Upper lobe of right lung (tissue), 1 donor: ENCODE data around the gene MORN5. TPM values are rescaled to one million over a fixed set of nuclear protein-coding genes. Genes with fewer than 3 reads are reported as not detected.
A peak's percentile ranks its signal among the peaks of the same experiment; 100 is the strongest.

Experiments
- ATAC-seq: fragments of 200-7000 bp; cut with Tn5 transposase; one replicate; pipeline ENCODE4 v1.9.1; 2020; ENCODE audit warnings: mild to moderate bottlenecking, moderate library complexity
- DNase-seq: peaks from one replicate; pipeline ENCODE4 v3.0.0-alpha.2; 2020
- H3K27ac ChIP-seq: fragments of 200-600 bp; one replicate; pipeline ENCODE4 v1.8.0; 2022
- H3K27me3 ChIP-seq: fragments of 200-600 bp; one replicate; pipeline ENCODE4 v1.8.0; 2022; ENCODE audit warnings: mild to moderate bottlenecking
- H3K36me3 ChIP-seq: fragments of 200-600 bp; one replicate; pipeline ENCODE4 v1.8.0; 2022
- H3K4me1 ChIP-seq: fragments of 200-600 bp; one replicate; pipeline ENCODE4 v1.8.0; 2022
- H3K4me3 ChIP-seq: fragments of 200-600 bp; one replicate; pipeline ENCODE4 v1.8.0; 2022; ENCODE audit warnings: mild to moderate bottlenecking
- H3K9me3 ChIP-seq: fragments of 200-600 bp; one replicate; pipeline ENCODE4 v1.8.0; 2022
- CTCF ChIP-seq: fragments of 200-600 bp; IDR thresholded peaks from one replicate; pipeline ENCODE4 v1.8.0; 2022; ENCODE audit warnings: antibody characterized with exemption
- intact Hi-C: fragments of 100-400 bp; cut with DNase I; formaldehyde crosslinking; loops from one replicate; pipeline ENCODE4 v1.11.0; 2022
- total RNA-seq: library from RNA; stranded (reverse); fragmentation: NEBNext Ultra II Directional; extraction: Animal tissue kit (Norgen Biotek cat#: 25700); gene quantifications from one replicate; pipeline ENCODE4 v1.2.1, GENCODE V29; 2021
- donor health status: DM: no; HTN: yes; CAD: no; lungs with severe emphysema.

The MORN5 gene
- total RNA-seq, 1 donor from 2014 or later: not detected

DNA sequence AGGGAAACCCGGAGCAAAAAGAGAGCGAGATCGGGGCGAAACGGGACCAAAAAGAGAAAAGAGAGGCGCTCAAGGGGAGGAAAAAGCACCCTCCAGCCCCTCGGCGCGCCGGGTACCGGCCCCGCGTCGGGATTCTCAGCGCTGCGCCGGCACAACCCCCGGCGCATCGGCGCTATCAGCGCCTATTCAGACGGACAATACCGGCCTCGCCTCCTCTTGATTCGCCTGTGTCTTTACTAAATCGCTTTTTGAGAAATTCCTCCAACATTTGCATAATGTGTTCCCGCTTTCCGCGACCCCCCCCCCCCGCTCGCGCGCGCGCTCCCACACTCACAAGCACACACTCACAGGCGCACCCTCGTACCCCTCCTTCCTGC, 68.5 kb downstream of the MORN5 start:
- DNase-seq (no peak), ATAC-seq (no peak)
- TF ChIP-seq CTCF: no peak
- intact Hi-C loops: no loop called here
- Histone ChIP-seq H3K9me3 (no peaks in the 10 kb centered on the region), H3K4me3 (peak overlapping the region; percentile 45), H3K4me1 (peaks cover 13% of the 10 kb centered on the region), H3K27ac (no peak overlapping the region), H3K36me3 (no peaks in the 10 kb centered on the region), H3K27me3 (peaks cover 63% of the 10 kb centered on the region)

GRCh38 chr9:122228568-122229484, 69.1 kb downstream of the MORN5 start, which contains the start of gene LHX6:
TSS of gene LHX6 (minus strand) at chr9:122228957. CDS start at chr9:122228740, 217 bp downstream.
- Histone ChIP-seq H3K27me3 (peaks cover 62% of the 10 kb centered on the region), H3K9me3 (no peaks in the 10 kb centered on the region), H3K4me1 (peaks cover 13% of the 10 kb centered on the region), H3K4me3 (peak within 1 kb of the TSS; percentile 45), H3K27ac (no peak within 1 kb of the TSS), H3K36me3 (no peaks in the 10 kb centered on the region)
- intact Hi-C loops: no loop called here
- peak; percentile 35 for ATAC-seq
- no peak for TF ChIP-seq CTCF
- DNase-seq: no peak

DNA sequence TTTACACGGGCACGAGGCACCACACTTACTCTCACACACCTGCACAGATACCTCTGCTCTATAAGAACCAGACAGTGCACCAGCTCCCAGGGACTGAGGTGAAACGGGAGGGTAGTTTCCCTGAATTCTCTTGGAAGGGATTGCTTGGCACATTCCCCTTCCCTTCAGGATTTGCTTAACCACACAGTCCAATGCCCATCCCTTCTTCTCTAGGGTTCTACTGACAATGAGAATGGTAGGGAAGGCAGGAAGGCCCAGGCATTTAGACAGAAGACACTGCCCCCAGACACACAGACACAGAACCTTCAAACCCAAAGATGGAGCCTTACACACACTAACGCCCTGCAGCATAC, 69.8 kb downstream of the MORN5 start:
- Histone ChIP-seq H3K27ac (no peak overlapping the region), H3K4me3 (no peak overlapping the region), H3K27me3 (peaks cover 56% of the 10 kb centered on the region), H3K4me1 (peaks cover 13% of the 10 kb centered on the region), H3K36me3 (no peaks in the 10 kb centered on the region), H3K9me3 (no peaks in the 10 kb centered on the region)
- DNase-seq: no peak
- no peak for TF ChIP-seq CTCF
- ATAC-seq: no peak
- intact Hi-C loops: no loop called here

- Histone ChIP-seq H3K4me1 (peaks cover 7% of the 10 kb centered on the region), H3K27ac (no peak overlapping the region), H3K9me3 (no peaks in the 10 kb centered on the region), H3K36me3 (no peaks in the 10 kb centered on the region), H3K27me3 (peaks cover 23% of the 10 kb centered on the region), H3K4me3 (no peak overlapping the region)
- ATAC-seq (no peak), DNase-seq (no peak)
- intact Hi-C loops: no loop called here
- TF ChIP-seq CTCF: no peak
These were observed 73.1 kb downstream of the MORN5 start for GRCh38 chr9:122232796-122233306.

DNA sequence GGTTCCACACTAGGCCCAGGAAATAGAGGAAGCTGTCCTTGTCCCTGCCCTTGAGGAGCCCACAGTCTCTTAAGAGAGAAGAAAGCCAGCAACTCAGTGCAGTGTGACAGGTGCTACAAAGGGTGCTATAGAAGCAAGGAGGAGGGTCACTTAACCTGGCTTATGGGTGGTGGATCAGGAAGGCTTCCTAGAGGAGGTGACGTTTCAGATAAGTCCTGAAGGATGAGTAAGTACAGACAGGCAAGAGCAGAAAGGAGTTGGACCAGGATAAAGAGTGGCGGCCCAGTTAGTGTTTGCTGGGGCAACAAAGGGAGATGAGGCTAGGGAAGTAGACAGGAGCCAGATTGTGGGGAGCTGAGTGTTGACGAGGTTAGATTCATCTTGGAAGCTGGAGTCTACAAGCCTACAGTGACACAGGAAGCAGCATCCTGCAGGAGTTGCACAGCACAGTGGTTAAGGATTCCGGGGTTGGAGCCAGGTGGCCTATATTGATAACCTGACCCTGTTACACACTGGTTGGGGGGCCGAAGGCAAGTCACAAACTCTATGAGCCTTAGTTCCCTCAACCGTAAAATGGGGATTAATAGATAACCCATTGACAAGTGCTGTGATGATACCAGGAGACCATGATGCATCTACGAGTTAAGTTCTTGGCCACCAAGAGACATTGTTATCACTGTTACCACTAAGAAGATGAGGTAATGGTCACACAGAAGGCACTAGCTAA, 74.5 kb downstream of the MORN5 start:
- H3K36me3 ChIP-seq: peaks cover 8% of the 10 kb centered on the region
- H3K4me3 ChIP-seq: no peak overlapping the region
- intact Hi-C loops: no loop called here
- no peak for TF ChIP-seq CTCF
- H3K27me3 ChIP-seq: peaks cover 13% of the 10 kb centered on the region
- no peak for ATAC-seq
- H3K4me1 ChIP-seq: no peaks in the 10 kb centered on the region
- no peak overlapping the region for H3K27ac ChIP-seq
- DNase-seq: no peak
- H3K9me3 ChIP-seq: no peaks in the 10 kb centered on the region
